ENCODE data around the gene INS.

DNA sequence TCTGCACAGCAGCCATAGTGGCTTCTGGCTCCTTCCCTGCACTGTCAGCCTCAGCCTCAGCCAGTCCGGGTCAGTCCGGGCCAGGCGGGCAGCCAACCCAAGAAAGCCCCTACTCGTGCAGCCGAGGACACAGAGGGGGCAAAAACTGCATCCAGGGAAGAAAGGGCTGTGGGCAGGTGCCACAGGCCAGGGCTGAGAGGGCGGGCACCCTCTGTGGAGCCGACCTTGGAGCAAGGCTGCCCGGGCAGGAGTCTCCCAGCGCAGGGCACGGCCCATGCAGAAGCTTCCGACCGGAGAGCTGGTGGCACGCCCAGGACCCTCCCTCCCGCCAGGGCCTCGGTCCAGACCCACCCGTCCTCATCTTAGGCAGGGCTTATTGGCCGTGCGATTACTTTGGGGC lies 21.1 kb upstream of the INS start:
- TF ChIP-seq POLR2A (IDR thresholded peaks at IDR 0.05; ENCODE audit: control extremely low read depth in 1 of 2, low read depth in 2 of 2, low read length in 2 of 2) (no peak), CEBPB (IDR thresholded peaks at IDR 0.05; ENCODE audit: low read depth, low read length) (no peak), TAF1 (IDR thresholded peaks at IDR 0.05; ENCODE audit: low read depth, low read length) (no peak), SP1 (IDR thresholded peaks at IDR 0.05; ENCODE audit: low read depth, low read length) (no peak), EZH2 (IDR thresholded peaks at IDR 0.05; ENCODE audit: low read depth, low read length, severe bottlenecking) (no peak), SRF (IDR thresholded peaks at IDR 0.05; ENCODE audit: low read depth, low read length) (no peak), RFX5 (IDR thresholded peaks at IDR 0.05; ENCODE audit: borderline replicate concordance, low read depth, low read length) (no peak), JUND (IDR thresholded peaks at IDR 0.05; ENCODE audit: low read length) (no peak), GTF2F1 (IDR thresholded peaks at IDR 0.05; ENCODE audit: borderline replicate concordance, low read depth, low read length) (no peak), RNF2 (IDR thresholded peaks at IDR 0.05; ENCODE audit: borderline replicate concordance, low read depth, low read length, missing control alignments, poor library complexity, severe bottlenecking) (no peak), YY1 (IDR thresholded peaks at IDR 0.05; ENCODE audit: low read depth, low read length) (no peak)
- TF ChIP-seq, protein P1, sequence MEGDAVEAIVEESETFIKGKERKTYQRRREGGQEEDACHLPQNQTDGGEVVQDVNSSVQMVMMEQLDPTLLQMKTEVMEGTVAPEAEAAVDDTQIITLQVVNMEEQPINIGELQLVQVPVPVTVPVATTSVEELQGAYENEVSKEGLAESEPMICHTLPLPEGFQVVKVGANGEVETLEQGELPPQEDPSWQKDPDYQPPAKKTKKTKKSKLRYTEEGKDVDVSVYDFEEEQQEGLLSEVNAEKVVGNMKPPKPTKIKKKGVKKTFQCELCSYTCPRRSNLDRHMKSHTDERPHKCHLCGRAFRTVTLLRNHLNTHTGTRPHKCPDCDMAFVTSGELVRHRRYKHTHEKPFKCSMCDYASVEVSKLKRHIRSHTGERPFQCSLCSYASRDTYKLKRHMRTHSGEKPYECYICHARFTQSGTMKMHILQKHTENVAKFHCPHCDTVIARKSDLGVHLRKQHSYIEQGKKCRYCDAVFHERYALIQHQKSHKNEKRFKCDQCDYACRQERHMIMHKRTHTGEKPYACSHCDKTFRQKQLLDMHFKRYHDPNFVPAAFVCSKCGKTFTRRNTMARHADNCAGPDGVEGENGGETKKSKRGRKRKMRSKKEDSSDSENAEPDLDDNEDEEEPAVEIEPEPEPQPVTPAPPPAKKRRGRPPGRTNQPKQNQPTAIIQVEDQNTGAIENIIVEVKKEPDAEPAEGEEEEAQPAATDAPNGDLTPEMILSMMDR (IDR thresholded peaks at IDR 0.05; ENCODE audit: control extremely low read depth in 1 of 3, insufficient read depth in 1 of 3, low read depth in 1 of 3, low read length in 3 of 3) = no peak

Measured in H1 (cell line).